NCI-H1417 (cell line): ENCODE measurements around the gene ZNF836.

Experiments
- DNase-seq, 3 experiments: peaks; one replicate each; lab custom pipeline; 2025; lab: John Stamatoyannopoulos, UW

The ZNF836 gene

DNA sequence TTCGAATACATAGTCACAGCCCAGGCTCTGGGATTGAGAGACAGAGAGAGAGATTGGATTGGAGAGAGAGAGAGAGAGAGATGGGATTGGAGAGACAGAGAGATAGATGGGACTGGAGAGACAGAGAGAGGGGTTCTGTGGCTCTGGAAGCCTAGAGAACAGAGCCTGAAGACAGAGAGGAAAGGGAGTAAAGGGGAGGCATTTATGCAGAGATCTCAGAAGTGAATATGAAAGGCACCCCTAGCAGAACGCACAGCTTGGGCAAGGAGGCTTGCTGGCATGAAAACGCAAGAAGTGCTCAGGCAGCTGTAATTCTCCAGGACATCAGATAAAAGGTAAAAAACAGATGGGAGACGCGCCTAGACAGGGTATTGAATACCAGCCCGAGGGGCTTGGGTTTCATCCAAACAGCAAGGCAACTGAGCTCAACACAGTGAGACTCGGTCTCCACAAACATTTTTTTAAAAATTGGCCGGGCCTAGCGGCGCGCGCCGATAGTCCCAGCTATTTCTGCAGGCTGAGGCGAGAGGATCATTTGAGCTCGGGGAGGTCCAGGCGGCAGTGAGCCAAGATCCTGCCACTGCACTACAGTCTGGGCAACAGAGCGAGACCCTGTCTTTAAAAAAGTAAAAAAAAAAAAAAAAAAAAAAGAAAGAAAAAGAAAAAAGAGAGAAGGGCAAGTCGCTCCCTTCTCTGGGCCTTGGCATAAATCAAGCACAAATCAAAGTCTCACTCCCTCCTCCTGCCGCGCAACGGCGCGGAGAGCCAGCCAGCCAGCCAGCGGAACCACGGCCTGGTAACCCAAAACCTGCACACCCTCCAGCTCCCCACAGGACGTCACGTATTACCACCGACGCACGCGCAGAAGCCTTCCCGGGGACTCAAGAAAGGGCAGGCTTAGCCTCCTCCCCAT, 17.7 kb upstream of the ZNF836 start:
- DNase-seq: peak in 2 of 3 experiments; percentile 41 to 75

DNA sequence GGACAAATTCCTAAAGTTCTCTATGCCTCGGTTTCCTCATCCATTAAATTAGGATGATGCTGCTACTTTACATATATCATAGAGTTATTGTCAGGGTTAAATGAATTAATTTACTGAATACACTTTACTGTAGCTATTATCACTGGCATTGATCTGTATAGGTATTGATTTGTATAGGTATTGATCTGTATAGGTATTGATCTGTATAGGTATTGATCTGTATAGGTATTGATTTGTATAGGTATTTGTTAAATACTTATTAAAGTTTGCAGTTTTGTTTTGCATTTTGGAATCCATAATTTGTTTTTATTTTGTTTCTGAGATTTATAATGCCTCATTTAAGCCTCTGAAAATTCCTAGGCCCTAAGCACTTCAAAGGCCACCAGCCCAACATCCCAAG, 16.0 kb upstream of the ZNF836 start:
- no peak for DNase-seq

DNA sequence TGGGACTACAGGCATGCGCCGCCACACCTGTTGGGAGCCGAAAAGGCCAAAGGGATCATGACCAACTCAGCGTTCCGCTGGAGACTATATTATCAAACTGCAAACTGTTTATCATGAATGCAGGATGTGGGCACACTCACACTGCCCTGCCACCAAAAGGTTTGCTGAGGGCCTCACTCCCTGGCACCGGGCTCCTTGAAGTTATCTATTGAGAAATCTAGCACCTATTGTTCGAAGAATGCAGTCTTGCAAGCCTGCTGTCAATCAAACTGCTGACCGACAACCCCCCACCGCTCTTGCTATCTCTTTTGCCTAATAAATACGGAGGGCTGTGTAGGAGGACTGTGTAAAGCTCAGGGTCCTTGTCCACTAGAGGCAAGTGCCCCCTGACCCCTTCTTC, 5.2 kb upstream of the ZNF836 start:
- DNase-seq: no peak

DNA sequence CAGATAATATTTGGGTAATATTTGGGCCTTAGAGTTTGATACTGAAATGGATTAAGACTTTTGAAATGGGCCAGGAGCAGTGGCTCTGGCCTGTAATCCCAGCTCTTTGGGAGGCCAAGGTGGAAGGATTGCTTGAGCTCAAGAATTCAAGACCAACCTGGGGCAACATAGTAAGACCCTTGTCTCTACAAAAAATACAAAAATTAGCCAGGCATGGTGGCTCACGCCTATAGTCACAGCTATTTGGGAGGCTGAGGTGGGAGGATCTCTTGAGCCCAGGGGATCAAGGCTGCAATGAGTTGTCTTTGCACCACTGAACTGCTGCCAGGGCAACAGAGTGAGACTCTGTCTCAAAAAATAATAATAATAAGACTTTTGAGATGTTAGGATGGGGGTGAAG, 926 bp upstream of the ZNF836 start:
- no peak for DNase-seq

DNA sequence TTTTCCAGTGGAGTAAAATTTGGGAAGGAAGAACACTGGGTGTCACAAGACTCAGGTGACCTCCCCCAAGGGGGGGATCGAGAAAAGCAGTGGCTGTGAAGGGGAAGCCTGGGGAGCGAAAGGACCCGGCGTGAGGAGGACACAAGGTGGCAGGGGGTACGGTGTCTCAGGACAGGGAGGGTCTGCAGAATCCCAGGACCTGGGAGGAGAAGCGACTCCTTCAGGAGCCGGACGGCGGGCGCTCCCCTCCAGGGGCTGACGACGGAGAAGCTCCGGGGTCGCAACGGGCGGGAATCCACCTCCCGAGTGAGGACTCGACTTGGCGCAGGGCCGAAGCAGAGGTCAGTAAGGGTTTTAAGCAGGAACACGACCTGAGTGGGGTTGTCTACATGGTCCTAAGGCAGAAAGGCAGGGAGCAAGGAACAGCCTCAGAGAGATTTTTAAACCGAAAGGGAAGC, 529 bp downstream of the ZNF836 start:
- no peak for DNase-seq

DNA sequence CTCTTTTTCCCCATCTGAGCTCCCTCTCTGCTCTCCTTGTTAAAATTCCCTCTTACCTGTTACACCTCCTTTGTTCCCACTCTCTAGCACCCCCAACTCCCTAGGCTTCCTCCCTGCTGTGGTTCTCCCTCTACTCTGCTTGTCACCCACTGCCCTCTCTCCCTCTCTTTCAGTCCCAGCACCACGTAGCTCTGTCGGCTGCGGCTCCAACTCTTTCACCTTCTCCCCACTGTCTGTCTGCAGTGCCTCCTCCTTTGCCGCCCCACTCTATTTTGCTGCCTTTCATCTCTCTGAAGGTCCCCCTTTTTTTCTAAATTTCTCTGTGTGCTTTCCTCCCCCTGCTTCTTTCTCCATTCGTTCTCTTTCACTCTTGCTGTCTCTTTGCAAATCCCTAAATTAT, 1.1 kb downstream of the ZNF836 start:
- DNase-seq: peak in 1 of 3 experiments; percentile 21

DNA sequence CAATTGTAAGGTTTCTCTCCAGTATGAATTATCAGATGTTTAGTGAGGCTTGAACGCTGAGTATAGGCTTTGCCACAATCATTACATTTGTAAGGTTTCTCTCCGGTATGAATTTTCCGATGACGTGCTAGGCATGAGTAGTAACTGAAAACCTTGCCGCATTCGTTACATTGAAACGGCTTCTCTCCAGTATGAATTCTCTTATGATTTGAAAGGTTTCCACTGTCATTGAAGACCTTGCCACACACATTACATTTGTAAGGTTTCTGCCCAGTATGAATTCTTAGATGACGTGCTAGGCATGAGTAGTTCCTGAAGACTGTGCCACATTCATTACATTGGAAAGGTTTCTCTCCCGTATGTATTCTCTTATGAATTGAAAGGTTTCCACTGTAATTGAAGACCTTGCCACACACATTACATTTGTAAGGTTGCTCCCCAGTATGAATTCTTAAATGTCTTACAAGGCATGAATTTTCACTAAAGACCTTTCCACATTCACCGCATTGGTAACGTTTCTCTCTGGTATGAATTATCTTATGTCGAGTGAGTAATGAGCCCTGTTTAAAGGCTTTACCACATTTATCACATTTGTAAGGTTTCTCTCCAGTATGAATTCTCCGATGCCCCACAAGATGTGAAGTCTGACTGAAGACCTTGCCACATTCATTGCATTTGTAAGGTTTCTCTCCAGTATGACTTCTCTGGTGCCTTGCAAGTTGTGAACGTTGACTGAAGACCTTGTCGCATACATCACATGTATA, 15.6 kb downstream of the ZNF836 start:
- DNase-seq: no peak

DNA sequence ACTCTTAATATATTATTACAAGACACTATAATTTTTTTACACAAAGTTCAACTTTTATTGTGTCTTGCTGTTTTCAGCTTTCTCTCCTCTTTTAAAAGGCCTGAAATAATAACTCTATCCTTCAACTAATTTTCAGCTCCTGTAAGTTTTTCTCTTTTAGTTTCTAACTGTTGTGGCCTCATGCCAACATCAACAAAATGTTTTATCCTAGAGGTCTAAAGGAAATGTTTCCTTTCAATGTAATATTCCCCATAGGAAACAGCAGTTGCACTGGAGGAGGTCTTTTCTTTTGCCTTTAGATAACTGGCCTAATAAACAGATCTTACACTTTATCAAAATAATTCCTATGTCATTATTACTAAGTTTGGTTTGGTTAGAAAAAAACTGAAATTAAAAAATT, 23.2 kb downstream of the ZNF836 start:
- DNase-seq: no peak

DNA sequence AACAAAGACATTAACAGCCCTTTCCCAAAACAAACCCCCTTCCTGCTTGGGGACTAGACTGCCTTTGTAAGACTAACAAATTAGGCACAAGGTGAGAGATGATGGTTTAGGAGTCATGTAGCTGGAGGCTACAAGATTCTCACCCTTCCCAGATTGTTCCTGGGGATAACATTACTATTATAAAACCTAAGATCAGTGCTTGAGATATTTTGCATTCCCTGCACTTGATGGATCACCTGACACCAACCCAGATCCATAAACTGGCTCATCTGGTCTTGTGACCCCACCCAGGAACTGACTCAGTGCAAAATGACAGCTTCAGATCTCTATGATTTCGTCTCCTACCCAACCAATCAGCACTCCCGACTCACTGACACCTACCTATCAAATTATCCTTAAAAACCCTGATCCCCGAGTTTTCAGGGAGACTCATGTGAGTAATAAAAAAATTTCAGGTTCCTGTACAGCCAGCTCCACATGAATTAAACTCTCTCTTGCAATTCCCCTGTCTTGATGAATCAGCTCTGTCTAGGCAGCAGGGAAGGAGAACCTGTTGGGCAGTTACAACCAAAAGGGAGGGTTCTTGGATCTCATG, 29.3 kb downstream of the ZNF836 start:
- DNase-seq: no peak

DNA sequence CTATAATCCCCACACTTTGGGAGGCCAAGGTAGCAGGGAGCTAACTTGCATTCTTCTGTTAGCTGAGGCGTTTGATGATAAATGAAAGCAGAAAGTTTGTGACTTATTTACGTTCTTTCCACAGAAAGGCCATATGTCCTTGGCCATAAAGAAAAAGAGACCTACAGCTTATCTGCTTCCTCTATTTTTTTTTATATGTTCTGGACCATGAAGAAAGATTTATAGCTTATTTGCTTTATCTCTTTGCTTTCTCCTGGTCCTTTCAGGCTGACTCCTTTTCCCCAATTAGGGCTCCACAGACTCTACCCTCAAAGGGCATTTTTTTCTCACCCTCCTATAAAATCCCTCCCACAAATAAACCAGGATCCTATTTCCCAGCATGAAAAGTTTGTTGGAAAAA, 30.2 kb downstream of the ZNF836 start:
- DNase-seq: no peak

DNA sequence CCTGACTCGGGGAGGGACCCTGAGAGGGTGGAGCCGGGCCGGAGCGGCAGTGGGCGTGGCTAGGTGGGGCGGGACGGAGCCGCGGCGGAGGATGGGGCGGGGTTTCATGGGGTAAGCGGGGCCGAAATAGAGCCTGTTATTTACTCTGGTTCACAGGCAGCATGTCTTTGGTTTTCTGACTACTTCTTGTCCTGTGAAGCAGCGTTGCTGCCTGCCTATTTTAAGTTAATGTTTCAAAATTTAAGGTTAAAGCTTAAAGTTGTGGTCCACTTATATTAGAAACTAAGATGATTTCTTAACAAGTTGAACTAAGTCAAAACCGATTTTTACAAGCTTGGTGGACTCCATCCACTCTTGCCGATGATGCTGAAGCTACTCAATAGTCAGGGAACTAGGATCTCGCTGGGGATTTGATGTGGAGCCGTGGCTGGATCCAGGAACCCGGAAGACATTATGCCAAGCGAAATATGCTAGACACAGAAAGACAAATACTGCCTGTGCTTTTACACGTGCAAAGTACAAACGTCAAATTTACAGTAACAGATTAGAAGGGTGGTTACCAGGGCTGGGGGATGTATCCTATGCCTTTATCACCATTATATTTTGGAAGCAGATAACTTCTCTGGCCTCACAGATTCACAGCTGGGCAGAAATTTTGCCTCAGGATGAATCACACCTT, 31.2 kb downstream of the ZNF836 start:
- DNase-seq: peak; percentile 52 to 82 (median 61)

DNA sequence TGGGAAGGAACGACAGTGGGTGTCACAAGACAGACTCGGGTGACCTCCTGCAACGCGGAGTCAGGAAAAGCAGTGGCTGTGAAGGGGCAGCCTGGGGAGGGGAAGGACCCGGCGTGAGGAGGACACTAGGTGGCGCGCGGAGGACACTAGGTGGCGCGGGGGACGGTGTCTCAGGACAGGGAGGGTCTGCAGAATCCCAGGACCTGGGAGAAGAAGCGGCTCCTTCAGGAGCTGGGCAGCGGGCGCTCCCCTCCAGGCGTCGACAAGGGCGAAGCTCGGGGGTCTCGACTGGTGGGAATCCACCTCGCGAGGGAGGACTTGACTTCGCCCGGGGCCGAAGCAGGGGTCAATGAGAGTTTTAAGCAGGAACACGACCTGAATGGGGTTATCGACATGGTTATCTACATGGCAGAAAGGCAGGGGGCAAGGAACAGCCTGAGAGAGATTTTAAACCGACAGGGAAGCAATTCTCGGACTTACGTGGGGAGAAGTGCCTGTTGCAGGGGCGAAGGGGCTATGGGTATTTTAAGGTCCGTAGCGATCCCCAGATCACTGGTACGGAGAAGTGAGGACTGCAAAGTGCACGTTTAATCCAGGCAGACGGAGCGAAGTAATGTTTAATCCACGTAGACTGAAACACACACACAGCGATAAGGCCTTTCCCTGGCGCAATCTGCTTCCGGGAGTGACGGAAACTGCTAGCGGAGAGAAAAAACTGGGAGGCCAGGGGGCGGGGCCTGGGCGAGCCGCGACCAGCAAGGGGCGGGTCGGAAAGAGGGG, 32.0 kb downstream of the ZNF836 start, which contains the start of gene ZNF616:
Gene ZNF616 (minus strand): TSS at position 687 of the 780 bp plus-strand sequence. CDS start 9,426 bp downstream, outside the sequence.
- DNase-seq: peak; percentile 92 to 97 (median 96)

DNA sequence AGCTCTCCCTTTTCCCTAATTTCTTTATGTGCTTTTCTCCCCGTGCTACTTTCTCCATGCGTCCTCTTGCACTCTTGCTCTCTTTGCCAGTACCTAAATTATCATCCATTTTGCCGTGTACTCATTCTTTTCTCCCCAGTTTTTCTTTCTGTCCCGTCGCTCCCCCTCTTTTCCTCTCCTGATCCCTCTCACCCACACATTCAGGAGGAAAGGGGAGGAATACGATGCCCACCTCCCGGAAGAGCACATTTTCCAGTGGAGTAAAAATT, 32.5 kb downstream of the ZNF836 start:
- no peak for DNase-seq

DNA sequence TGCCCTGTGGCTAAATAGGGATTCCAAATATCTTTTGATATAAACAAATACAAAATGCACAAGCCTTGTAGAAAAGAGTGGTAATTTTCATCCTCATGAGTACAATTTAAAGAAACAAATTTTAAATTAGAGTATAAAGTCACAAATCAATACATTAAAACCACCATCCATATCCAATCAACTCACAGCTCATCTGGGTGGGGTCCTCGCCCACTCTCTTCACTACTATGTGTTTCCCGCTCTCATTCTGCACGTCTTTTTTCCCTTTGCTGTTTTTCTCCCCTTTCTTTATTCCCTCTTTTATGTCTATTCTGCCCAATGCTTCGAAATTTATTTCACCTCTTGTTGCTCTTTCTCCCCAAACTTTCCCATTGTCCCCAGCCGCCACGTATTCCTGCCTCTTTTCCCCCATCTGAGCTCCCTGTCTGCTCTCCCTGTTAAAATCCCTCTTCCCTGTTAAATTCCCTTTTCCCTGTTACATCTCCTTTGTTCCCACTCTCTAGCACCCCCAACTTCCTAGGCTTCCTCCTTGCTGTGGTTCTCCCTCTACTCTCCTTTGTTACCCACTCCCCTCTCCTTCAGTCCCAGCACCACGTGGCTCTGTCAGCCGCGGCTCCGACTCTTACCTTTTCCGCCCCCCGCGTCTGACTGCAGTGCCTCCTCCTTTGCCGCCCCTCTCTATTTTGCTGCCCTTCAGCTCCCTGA, 33.0 kb downstream of the ZNF836 start:
- peak; percentile 45 to 73 (median 51) for DNase-seq

DNA sequence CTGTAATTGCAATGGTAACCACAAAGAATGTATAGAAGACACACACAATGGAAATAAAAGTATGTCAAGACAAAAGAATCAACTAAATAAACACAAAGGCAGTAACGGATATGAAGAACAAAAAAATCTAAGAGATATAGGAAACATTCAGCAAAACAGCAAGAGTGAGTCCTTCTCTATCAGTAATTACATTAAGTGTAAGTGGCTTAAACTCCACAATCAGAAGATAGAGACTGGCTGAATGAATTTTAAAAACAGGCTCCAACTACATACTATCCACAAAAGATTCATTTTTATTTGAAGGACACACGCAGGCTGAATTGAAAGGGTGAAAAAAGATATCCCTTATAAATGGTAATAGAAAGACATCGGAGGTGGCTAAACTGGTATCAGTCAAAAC, 51.1 kb downstream of the ZNF836 start:
- no peak for DNase-seq

DNA sequence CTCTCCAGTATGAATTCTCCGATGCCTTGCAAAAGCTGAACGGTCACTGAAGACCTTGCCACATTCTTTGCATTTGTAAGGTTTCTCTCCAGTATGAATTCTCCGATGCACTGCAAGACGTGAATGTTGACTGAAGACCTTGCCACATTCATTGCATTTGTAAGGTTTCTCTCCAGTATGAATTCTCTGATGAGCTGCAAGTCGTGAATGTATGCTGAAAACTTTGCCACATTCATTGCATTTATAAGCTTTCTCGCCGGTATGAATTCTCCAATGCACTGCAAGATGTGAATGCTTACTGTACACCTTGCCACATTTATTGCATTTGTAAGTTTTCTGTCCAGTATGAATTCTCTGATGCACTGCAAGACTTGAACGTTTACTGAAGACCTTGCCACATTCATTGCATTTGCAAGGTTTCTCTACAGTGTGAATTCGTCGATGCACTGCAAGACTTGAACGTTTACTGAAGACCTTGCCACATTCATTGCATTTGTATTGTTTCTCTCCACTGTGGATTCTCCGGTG, 55.8 kb downstream of the ZNF836 start:
- DNase-seq: no peak

DNA sequence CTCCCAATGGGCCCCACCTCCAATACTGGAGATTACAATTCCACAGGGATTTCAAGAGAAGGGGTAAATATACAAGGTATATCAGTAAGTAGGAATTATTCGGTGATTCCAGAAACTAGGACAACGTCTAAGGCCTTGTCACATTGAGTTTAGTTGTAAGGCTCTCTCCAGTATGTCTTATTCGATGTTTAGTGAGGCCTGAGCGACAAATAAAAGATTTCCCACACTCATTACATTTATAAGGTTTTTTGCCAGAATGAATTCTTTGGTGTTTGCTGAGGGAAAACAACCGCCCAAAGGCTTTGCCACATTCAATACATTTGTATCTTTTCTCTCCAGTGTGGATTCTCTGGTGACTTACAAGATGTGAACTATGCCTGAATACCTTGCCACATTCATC, 56.7 kb downstream of the ZNF836 start:
- DNase-seq: no peak

DNA sequence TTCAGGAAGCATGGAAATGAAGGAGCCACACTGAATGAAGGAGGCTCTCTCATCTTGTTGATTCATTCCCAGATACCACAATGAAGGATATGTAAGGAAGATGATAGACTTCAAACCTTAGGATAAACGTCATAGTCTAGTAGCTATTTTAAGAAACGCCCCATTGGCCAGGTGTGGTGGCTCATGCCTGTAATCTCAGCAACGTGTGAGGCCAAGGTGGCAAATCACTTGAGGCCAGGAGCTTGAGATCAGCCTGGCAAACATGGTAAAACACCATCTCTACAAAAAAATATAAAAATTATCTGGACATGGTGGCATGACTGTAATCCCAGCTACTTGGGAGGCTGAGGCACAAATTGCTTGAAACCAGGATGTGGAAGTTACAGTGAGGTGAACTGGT, 58.8 kb downstream of the ZNF836 start:
- DNase-seq: no peak

DNA sequence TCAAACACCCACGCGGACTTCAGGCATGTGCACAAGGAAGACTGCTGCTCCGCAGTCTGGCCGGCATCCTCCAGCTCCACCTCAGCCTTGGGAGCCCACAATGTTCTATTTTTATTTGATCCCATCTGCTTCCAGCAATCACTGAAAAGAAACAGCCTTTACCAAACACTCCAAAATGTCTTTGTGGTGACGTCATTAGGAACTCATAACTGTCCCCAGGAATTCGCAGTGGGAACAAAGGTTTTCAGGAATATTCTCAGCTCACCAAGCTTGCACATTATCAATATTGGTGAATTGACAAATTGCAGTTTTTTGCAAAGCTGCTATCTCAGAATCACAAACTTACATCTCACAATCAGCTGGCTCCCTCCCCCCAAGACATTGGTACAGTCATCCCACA, 60.6 kb downstream of the ZNF836 start:
- DNase-seq: no peak
